GM12878 (cell line): ENCODE measurements around the gene SLC35G6. TPM values are rescaled to one million over a fixed set of nuclear protein-coding genes. Genes with fewer than 3 reads are reported as not detected.
"Not testable (repeated sequence)": the region's sequence is repeated elsewhere in the genome, so short reads cannot be mapped to it uniquely, and the experiment has no call there.

Experiments
- ATAC-seq: fragments of 200-7000 bp; cut with Tn5 transposase; 3 replicates; pipeline ENCODE4 v1.9.1; 2020; ENCODE audit warnings: mild to moderate bottlenecking, moderate library complexity
- BruUV-seq: library from RNA; stranded (reverse); fragments of 400-500 nt; replicated peaks from 2 replicates; lab custom pipeline; 2021; lab: Mats Ljungman, UMichigan
- CTCF ChIA-PET: fragments of 300-600 bp; sonication (Branson Sonifier 250); formaldehyde crosslinking; extraction: SDS; loops from one replicate; lab custom pipeline; 2021; ENCODE audit warnings: inconsistent platforms; lab: Yijun Ruan, JAX
- POLR2A ChIA-PET: fragments of 350-600 bp; formaldehyde crosslinking; extraction: SDS; loops from one replicate; lab custom pipeline; 2021; ENCODE audit warnings: inconsistent platforms; lab: Charles Lee
- RAD21 ChIA-PET: fragments of 300-600 bp; sonication (Branson Sonifier 250); formaldehyde crosslinking; loops from one replicate; lab custom pipeline; 2023; ENCODE audit warnings: antibody characterized with exemption; ENCODE audit not compliant: unreplicated experiment; lab: Charles Lee
- SMC1A ChIA-PET: fragments of 300-600 bp; sonication (Branson Sonifier 250); formaldehyde crosslinking; loops from one replicate; lab custom pipeline; 2023; ENCODE audit not compliant: unreplicated experiment, uncharacterized antibody; lab: Charles Lee
- DNase-seq: peaks from one replicate; pipeline ENCODE4 v3.0.0-alpha.2; 2011; ENCODE audit warnings: low read depth, low spot score
- FAIRE-seq: peaks from 3 replicates; lab custom pipeline; 2011; peaks lifted over from hg19 to GRCh38; lab: Jason Lieb, UNC
- H2AFZ ChIP-seq: 2 replicates; pipeline ENCODE4 v1.6.0; 2011; ENCODE audit warnings: low read depth, low read length, control low read depth; ENCODE audit not compliant: control insufficient read depth
- H3K27ac ChIP-seq: 2 replicates; pipeline ENCODE4 v1.5.1; 2011; ENCODE audit warnings: control low read depth; ENCODE audit not compliant: control insufficient read depth, insufficient read depth
- H3K27me3 ChIP-seq, 2 experiments: replicated peaks in 1 of 2; 2 replicates each; pipeline versions ENCODE4 v1.6.0 to v1.6.1; 2011; ENCODE audit warnings: low read length in 1 of 2; ENCODE audit not compliant: control insufficient read depth in 2 of 2, insufficient read depth in 2 of 2
- H3K36me3 ChIP-seq, 2 experiments: 2 replicates each; pipeline ENCODE4 v1.5.1; 2011; ENCODE audit warnings: low read length in 1 of 2; ENCODE audit not compliant: control insufficient read depth in 2 of 2, insufficient read depth in 2 of 2
- H3K4me1 ChIP-seq: 2 replicates; pipeline ENCODE4 v1.6.1; 2011; ENCODE audit warnings: mild to moderate bottlenecking, low read length, moderate library complexity, mixed read lengths; ENCODE audit not compliant: control insufficient read depth, insufficient read depth
- H3K4me2 ChIP-seq: 2 replicates; pipeline ENCODE4 v1.6.0; 2011; ENCODE audit warnings: control low read depth; ENCODE audit not compliant: control insufficient read depth, insufficient read depth
- H3K4me3 ChIP-seq: fragments of 200-600 bp; sonication (generic); 2 replicates; pipeline ENCODE4 v1.5.1; 2016
- H3K79me2 ChIP-seq: 2 replicates; pipeline ENCODE4 v1.6.0; 2011; ENCODE audit warnings: low read length; ENCODE audit not compliant: control insufficient read depth, insufficient read depth
- H3K9ac ChIP-seq: 2 replicates; pipeline ENCODE4 v1.8.0; 2011; ENCODE audit warnings: low read length, control low read depth, mixed read lengths; ENCODE audit not compliant: control insufficient read depth, insufficient read depth
- H3K9me3 ChIP-seq: replicated peaks from 3 replicates; pipeline ENCODE4 v1.5.1; 2011; ENCODE audit warnings: mild to moderate bottlenecking, low read length; ENCODE audit not compliant: control insufficient read depth, insufficient read depth
- H4K20me1 ChIP-seq: 2 replicates; pipeline ENCODE4 v1.6.0; 2011; ENCODE audit not compliant: control insufficient read depth, insufficient read depth
- JUND ChIP-seq: IDR thresholded peaks from 2 replicates; pipeline ENCODE4 v1.6.1; 2012; ENCODE audit warnings: low read depth, mild to moderate bottlenecking, low read length, improper control_type of control experiment, moderate library complexity
- POLR2A ChIP-seq: IDR thresholded peaks from 2 replicates; pipeline ENCODE4 v1.6.1; 2011; ENCODE audit warnings: low read depth, mild to moderate bottlenecking, low read length
- POU2F2 ChIP-seq: IDR thresholded peaks from 3 replicates; pipeline ENCODE4 v1.6.1; 2011; ENCODE audit warnings: low read depth, mild to moderate bottlenecking, low read length, borderline replicate concordance
- RUNX3 ChIP-seq: IDR thresholded peaks from 2 replicates; pipeline ENCODE4 v1.6.1; 2012; ENCODE audit warnings: low read length, inconsistent platforms
- SMARCA5 ChIP-seq: fragments of 450-650 bp; IDR thresholded peaks from 2 replicates; pipeline ENCODE4 v1.6.1; 2017; ENCODE audit warnings: mild to moderate bottlenecking
- TCF7 ChIP-seq: IDR thresholded peaks from 2 replicates; pipeline ENCODE4 v1.6.1; 2014; ENCODE audit warnings: antibody characterized with exemption, borderline replicate concordance
- YBX1 ChIP-seq: fragments of 450-650 bp; IDR thresholded peaks from 2 replicates; pipeline ENCODE4 v1.6.1; 2016; ENCODE audit warnings: antibody characterized with exemption
- WGBS: methylation state at CpG from one replicate; pipeline ENCODE4 v1.1.6; 2016; ENCODE audit warnings: low lambda C conversion rate; ENCODE audit not compliant: insufficient replicate concordance, insufficient coverage; ENCODE audit errors: missing lambda C conversion rate; 5-methylcytosine and 5-hydroxymethylcytosine counted together
- in situ Hi-C: fragments of 300-500 bp; cut with MboI; formaldehyde crosslinking; loops from 9 replicates; pipeline ENCODE4 v1.14.3; 2018; ENCODE audit warnings: mixed read lengths
- intact Hi-C: fragments of 100-400 bp; cut with micrococcal nuclease; formaldehyde crosslinking; loops from one replicate; pipeline ENCODE4 v1.14.2; 2022; ENCODE audit not compliant: unreplicated experiment
- polyA plus RNA-seq, 11 experiments: library from polyadenylated mRNA; depleted of rRNA in 4 of 11; unstranded in 6 of 11; stranded (reverse) in 5 of 11; fragments of >200 nt; fragmentation: Nextera tagmentation in 4 of 11; fragmentation: Illumina TruSeq in 1 of 11; extraction: Ambion mirVana in 4 of 11; extraction: Trizol in 1 of 11; gene quantifications; 1 replicate in 1 of 11; 2 replicates in 10 of 11; pipeline versions ENCODE4 v1.2.1 to v1.2.3, GENCODE V29; 2011 to 2016; ENCODE audit warnings: inconsistent platforms in 2 of 11, missing spikeins in 2 of 11, low read depth in 1 of 11
- total RNA-seq, 4 experiments: library from RNA; depleted of rRNA in 3 of 4; stranded (reverse); fragments of >200 nt in 3 of 4; fragmentation: Illumina TruSeq in 1 of 4; extraction: Trizol in 1 of 4; gene quantifications; 2 replicates each; pipeline versions ENCODE4 v1.2.1 to v1.2.3, GENCODE V29; 2013 to 2021

The SLC35G6 gene
- total and polyA plus RNA-seq, 10 of the 15 experiments (the other 5 are each of a cell fraction or from before 2014, with no cell fraction given) = 0.20 TPM; not detected in 9

DNA sequence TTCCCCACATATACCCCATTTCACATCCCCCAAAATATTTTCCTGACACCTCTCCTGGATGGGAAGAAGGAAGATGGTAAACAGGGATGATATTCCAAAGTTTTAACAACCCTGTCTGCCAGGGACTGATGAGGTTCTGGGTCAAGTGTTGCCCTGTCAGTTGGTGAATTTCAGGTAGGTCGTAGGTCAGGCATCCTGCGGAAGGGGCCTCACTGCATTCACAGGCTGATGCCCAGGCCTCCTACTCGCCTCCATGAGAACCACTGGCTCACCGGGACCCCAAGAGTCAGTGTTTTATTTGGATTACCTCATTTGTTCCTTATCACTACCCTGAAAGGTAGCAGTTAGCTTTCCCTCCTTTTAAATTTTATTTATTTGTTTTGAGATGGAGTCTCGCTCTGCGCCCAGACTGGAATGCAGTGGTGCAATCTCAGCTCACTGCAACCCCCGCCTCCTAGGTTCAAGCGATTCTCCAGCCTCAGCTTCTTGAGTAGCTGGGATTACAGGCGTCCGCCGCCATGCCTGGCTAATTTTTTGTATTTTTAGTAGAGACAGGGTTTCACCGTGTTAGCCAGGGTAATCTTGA is 12.3 kb upstream of the SLC35G6 start (continued):
- no peak for TF ChIP-seq YBX1
- TF ChIP-seq SMARCA5 = no peak
- TF ChIP-seq TCF7 = no peak
- TF ChIP-seq POU2F2 = no peak
- no peak for TF ChIP-seq RUNX3
- no peak for TF ChIP-seq POLR2A
- TF ChIP-seq JUND = no peak

DNA sequence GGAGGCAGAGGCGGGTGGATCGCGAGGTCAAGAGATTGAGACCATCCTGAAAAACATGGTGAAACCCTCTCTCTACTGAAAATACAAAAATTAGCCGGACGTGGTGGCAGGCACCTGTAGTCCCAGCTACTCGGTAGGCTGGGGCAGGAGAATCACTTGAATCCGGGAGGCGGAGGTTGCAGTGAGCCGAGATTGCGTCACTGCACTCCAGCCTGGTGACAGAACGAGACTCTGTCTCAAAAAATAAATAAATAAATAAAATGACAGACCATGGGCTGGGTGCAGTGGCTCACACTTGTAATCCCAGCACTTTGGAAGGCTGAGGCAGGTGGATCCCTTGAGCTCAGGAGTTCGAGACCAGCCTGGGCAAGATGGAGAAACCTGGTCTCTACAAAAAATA is 11.4 kb upstream of the SLC35G6 start:
- CTCF ChIA-PET = interaction anchor here (1.6 kb wide), 1 partner anchor 45 kb away, joined by 3 read pairs; no protein-coding TSS in a partner anchor
- RAD21 ChIA-PET, intact Hi-C loops: not testable (repeated sequence)

DNA sequence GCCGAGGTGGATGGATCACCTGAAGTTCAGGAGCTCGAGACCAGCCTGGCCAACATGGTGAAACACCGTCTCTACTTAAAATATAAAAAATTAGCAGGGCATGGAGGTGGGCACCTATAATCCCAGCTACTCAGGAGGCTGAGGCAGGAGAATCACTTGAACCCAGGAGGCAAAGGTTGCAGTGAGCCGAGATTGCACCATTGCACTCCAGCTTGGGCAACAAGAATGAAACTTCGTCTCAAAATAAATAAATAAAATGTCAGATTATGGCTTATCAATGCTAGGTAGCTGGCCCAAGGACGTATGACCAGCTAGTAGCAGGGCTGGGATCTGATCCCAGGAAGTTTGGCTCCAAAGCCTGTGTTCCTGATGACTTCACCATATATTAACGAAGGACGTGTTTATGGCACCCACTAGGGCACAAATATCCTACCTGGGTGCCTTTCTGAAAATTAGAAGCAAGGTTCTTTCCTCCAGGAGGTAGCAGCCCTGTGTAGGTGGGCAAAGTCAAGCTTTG is 10.7 kb upstream of the SLC35G6 start:
- H3K27ac ChIP-seq, H3K27me3 ChIP-seq, H3K9ac ChIP-seq, SMC1A ChIA-PET, FAIRE-seq, H3K79me2 ChIP-seq, H3K4me2 ChIP-seq, intact Hi-C loops, DNase-seq, ATAC-seq, H4K20me1 ChIP-seq, H3K9me3 ChIP-seq, BruUV-seq, H3K4me3 ChIP-seq, H2AFZ ChIP-seq, H3K36me3 ChIP-seq, H3K4me1 ChIP-seq, in situ Hi-C loops: not testable (repeated sequence)
- POLR2A ChIA-PET = interaction anchor here (1.8 kb wide), 1 partner anchor 9 kb away, joined by 8 read pairs; the partner anchor contains the start of gene ZBTB4
- WGBS = 70% methylated on average over 8 of the region's 8 CpGs
- CTCF ChIA-PET = interaction anchor here (0.5 to 1.6 kb wide), 2 partner anchors 18 to 44 kb away, joined by 3 read pairs; no protein-coding TSS in a partner anchor
- RAD21 ChIA-PET = interaction anchor here (1.1 kb wide), 1 partner anchor 141 kb away, joined by 5 read pairs; the partner anchor contains the start of gene NEURL4

More for the DNA sequence above, 11.4 kb upstream of the SLC35G6 start:
- H3K4me2 ChIP-seq, H4K20me1 ChIP-seq, H2AFZ ChIP-seq, FAIRE-seq, in situ Hi-C loops, H3K4me3 ChIP-seq, H3K9ac ChIP-seq, H3K27ac ChIP-seq, H3K4me1 ChIP-seq, H3K27me3 ChIP-seq, H3K79me2 ChIP-seq, ATAC-seq, H3K9me3 ChIP-seq, DNase-seq, BruUV-seq, H3K36me3 ChIP-seq, SMC1A ChIA-PET: not testable (repeated sequence)
- POLR2A ChIA-PET = interaction anchor here (1.8 kb wide), 1 partner anchor 10 kb away, joined by 8 read pairs; the partner anchor contains the start of gene ZBTB4
- WGBS = 88% methylated on average over 12 of the region's 12 CpGs
